ENCODE data around the gene DAPK2.

Gene DAPK2

GRCh38 chr15:63861946-63862517, 184.3 kb downstream of the DAPK2 start:
- no peak for DNase-seq (ENCODE audit: low spot score)

GRCh38 chr15:63860555-63860954, 185.7 kb downstream of the DAPK2 start:
- DNase-seq (ENCODE audit: low spot score), result no peak

- peak; percentile 69 for DNase-seq (ENCODE audit: low spot score)
Measured at GRCh38 chr15:63860155-63860554, 186.1 kb downstream of the DAPK2 start.

GRCh38 chr15:63858881-63859280, 187.4 kb downstream of the DAPK2 start:
- DNase-seq (ENCODE audit: low spot score), result no peak

- no peak for DNase-seq (ENCODE audit: low spot score)
Measured at GRCh38 chr15:63858448-63858847, 187.8 kb downstream of the DAPK2 start.

GRCh38 chr15:63857461-63857856, 188.8 kb downstream of the DAPK2 start:
- no peak for DNase-seq (ENCODE audit: low spot score)

Data from hematopoietic multipotent progenitor cell treated with erythropoietin and hydrocortisone succinate and interleukin-3 and kit ligand, for 17 days (in vitro differentiated cells).